GM19395 (cell line): ENCODE measurements around the gene SYPL2.

Experiments used
- ATAC-seq: cut with Tn5 transposase; IDR thresholded peaks from one replicate; pipeline ENCODE4 v1.9.1; 2021; ENCODE audit warnings: mild to moderate bottlenecking, moderate library complexity; ENCODE audit not compliant: unreplicated experiment

SYPL2 gene

GRCh38 chr1:109490029-109490933 lies 23.9 kb downstream of the SYPL2 start:
- no peak for ATAC-seq

DNA sequence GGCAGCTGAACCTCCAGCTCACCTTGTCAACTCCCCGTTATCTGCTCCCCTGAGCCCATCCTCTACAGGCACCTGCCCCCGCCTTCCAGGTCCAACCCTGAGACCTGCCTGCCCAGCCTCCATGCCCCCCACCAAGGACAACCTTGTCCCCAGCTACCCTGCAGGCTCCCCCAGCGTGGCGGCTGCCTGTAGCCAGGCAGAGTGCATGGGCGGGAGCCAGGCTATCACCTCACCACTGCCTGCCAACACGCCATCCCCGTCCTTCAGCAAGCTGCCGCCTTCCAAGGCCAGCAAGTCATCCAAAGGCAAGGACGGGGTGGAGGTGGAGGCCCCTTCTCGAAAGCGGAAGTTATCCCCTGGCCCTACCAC lies 24.6 kb downstream of the SYPL2 start:
- no peak for ATAC-seq

DNA sequence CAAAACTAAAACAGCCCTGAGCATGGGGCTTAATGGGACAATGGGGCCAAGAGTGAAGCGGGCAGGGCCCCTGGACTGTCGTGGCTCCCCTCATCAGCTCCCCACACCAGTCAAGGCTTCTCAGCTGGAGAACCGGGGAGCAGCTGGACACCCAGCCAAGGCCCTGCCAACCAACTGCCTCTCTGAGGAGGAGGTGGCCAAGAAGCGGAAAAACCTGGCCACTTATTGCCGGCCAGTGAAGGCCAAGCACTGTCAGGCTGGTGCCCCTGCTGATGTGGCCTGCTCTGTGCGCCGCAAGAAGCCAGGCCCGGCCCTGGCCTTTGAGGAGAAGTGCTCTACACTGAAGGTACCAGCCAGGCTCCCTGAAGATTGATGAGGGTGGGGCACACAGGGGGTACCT lies 25.0 kb downstream of the SYPL2 start:
- no peak for ATAC-seq

- no peak for ATAC-seq
Measured at GRCh38 chr1:109492779-109493178, 26.4 kb downstream of the SYPL2 start.

- no peak for ATAC-seq
Measured at GRCh38 chr1:109493227-109493626, 26.9 kb downstream of the SYPL2 start.

DNA sequence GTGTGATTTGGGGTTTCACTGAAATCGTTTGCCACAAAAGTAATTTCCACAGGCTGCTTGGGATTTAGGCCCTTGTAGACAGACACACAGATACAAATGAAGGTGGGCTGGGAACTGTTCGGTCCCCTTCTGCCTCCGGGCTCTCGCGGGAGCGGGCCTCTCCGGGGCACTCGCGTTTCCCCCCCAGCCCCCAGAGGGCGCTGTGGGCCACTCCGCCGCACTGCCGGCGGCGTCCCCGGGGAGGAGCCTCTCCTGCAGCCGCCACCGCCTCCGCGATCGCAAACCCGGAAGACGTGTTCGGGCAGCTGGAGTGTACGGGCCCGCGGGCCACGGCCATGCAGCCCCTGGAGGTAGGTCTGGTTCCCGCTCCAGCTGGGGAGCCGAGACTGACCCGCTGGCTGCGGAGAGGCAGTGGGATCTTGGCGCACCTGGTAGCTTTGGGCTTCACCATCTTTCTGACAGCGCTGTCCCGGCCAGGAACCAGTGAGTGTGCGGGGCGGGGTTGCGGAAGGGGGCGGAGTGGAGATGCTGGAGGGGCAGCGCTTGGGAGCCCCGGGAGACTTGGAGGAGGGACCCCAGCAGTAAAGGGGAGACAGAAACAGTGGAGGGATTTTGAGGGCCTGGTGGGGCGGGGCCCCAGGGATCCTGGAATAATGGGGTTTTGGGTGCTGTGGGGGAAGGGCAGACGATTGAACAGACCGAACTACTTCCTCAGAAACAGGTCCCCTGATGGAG lies 27.6 kb downstream of the SYPL2 start, which contains the start of gene CYB561D1:
CYB561D1 (plus strand) TSS at position 290 of the 735 bp plus-strand sequence; CDS start at position 336, 46 bp downstream.
- peak; percentile 88 for ATAC-seq

GRCh38 chr1:109495738-109496137 lies 29.4 kb downstream of the SYPL2 start:
- no peak for ATAC-seq

DNA sequence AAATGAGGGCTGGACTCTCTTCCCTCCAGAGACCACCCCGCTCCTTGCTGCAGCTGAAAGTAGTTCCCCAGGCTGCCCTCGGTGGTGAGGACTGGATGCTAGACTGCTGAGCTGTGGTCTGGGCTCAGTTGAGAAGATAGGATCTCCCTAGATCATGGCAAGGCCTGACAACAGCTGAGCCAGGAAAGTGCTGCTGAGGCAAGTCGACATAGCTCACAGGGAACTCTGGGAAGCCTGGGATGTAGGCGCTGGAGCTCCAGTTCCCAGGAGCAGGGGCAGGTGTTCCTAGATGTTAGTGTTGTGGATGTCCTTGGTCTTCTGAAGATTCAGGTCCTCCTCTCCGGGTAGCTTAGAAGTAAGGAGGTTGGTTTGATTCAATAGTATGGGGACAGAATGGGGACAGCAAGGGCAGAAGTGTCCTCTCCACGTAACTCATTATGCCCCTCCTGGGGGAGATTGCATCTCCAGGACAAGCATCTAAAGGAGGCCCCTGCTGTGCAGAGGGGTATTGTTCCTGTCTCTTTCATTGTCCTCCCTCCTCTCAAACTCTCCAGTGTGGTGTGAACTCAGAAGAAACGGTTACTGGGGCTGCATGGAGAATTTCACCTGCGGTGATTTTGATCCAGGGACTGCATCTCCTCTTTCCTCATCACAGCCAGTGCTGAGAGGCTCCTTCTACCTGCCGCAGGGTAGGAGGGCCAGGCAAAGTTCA lies 31.3 kb downstream of the SYPL2 start:
- no peak for ATAC-seq

DNA sequence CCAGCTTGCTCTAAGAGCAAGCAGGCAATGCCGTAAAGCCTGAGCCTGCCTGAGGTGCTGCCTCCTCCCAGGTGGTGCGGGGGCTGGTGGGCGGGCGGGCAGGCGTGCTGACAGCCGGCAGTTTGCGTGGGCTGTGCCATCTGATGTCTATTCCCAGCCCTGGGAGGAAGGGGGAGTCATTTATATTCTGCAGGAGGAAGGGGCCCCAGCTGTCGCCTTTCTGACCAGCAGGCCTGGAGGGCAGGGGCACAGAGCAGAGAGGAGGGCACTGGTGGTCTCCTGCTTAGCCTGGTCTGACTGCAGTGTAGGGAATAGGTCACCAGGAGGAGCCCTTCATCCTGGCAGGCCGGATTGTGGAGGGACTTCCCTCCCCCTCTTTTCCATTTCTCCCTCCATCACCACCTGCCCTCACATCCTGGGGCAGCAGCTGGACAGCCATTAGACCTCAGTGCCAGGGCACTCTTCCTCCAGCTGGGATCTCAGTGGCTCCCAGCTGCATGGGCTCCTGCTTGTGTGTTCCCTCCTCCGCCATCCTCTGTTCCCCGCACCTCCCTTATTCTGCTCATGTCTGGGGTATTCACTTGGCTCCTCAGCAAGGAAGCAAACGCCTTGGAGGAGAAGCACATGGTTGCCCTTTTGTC lies 31.9 kb downstream of the SYPL2 start:
- no peak for ATAC-seq

GRCh38 chr1:109499081-109499480 lies 32.7 kb downstream of the SYPL2 start:
- ATAC-seq, result no peak

- no peak for ATAC-seq
Measured at GRCh38 chr1:109499661-109500536, 33.6 kb downstream of the SYPL2 start.

GRCh38 chr1:109500941-109501381 lies 34.6 kb downstream of the SYPL2 start:
- ATAC-seq, result no peak

- no peak for ATAC-seq
Measured at GRCh38 chr1:109501644-109502363, 35.5 kb downstream of the SYPL2 start.

GRCh38 chr1:109502364-109502851 lies 36.1 kb downstream of the SYPL2 start:
- ATAC-seq, result no peak

GRCh38 chr1:109503935-109504334 lies 37.6 kb downstream of the SYPL2 start:
- ATAC-seq, result no peak

DNA sequence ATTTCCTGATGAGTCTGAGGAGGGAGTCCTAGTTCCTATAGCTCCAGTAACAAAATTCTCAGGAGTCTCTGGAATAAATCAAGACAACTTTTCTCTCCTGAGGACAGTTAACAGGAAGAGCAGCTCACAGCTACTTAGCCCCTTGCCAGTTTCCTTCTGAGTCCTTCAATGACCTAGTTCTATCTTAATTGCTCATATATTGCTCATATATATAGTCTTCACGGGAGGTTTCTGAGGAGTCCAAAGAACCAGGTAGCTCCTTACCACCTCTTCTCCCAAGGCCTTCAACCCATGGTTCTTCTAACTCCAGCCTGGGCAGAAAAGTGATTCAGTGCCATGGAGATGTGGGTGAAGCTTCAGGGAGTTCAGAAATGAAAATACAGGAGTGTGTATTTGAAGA lies 38.6 kb downstream of the SYPL2 start:
- ATAC-seq, result no peak

- no peak for ATAC-seq
Measured at GRCh38 chr1:109508001-109508872, 41.9 kb downstream of the SYPL2 start.

GRCh38 chr1:109508873-109509175 lies 42.5 kb downstream of the SYPL2 start:
- ATAC-seq, result no peak
